GM12878 (cell line): ENCODE data around the gene ARID5B. TPM values are rescaled to one million over a fixed set of nuclear protein-coding genes. Genes with fewer than 3 reads are reported as not detected.

Experiments
- ATAC-seq: fragments of 200-7000 bp; cut with Tn5 transposase; 3 replicates; pipeline ENCODE4 v1.9.1; 2020; ENCODE audit warnings: mild to moderate bottlenecking, moderate library complexity
- BruUV-seq: library from RNA; stranded (reverse); fragments of 400-500 nt; replicated peaks from 2 replicates; lab custom pipeline; 2021; lab: Mats Ljungman, UMichigan
- CTCF ChIA-PET: fragments of 300-600 bp; sonication (Branson Sonifier 250); formaldehyde crosslinking; extraction: SDS; loops from one replicate; lab custom pipeline; 2021; ENCODE audit warnings: inconsistent platforms; lab: Yijun Ruan, JAX
- POLR2A ChIA-PET: fragments of 350-600 bp; formaldehyde crosslinking; extraction: SDS; loops from one replicate; lab custom pipeline; 2021; ENCODE audit warnings: inconsistent platforms; lab: Charles Lee
- RAD21 ChIA-PET: fragments of 300-600 bp; sonication (Branson Sonifier 250); formaldehyde crosslinking; loops from one replicate; lab custom pipeline; 2023; ENCODE audit warnings: antibody characterized with exemption; ENCODE audit not compliant: unreplicated experiment; lab: Charles Lee
- SMC1A ChIA-PET: fragments of 300-600 bp; sonication (Branson Sonifier 250); formaldehyde crosslinking; loops from one replicate; lab custom pipeline; 2023; ENCODE audit not compliant: unreplicated experiment, uncharacterized antibody; lab: Charles Lee
- DNase-seq: peaks from one replicate; pipeline ENCODE4 v3.0.0-alpha.2; 2011; ENCODE audit warnings: low read depth, low spot score
- FAIRE-seq: peaks from 3 replicates; lab custom pipeline; 2011; peaks lifted over from hg19 to GRCh38; lab: Jason Lieb, UNC
- H2AFZ ChIP-seq: 2 replicates; pipeline ENCODE4 v1.6.0; 2011; ENCODE audit warnings: low read depth, low read length, control low read depth; ENCODE audit not compliant: control insufficient read depth
- H3K27ac ChIP-seq: 2 replicates; pipeline ENCODE4 v1.5.1; 2011; ENCODE audit warnings: control low read depth; ENCODE audit not compliant: control insufficient read depth, insufficient read depth
- H3K27me3 ChIP-seq, 2 experiments: replicated peaks in 1 of 2; 2 replicates each; pipeline versions ENCODE4 v1.6.0 to v1.6.1; 2011; ENCODE audit warnings: low read length in 1 of 2; ENCODE audit not compliant: control insufficient read depth in 2 of 2, insufficient read depth in 2 of 2
- H3K36me3 ChIP-seq, 2 experiments: 2 replicates each; pipeline ENCODE4 v1.5.1; 2011; ENCODE audit warnings: low read length in 1 of 2; ENCODE audit not compliant: control insufficient read depth in 2 of 2, insufficient read depth in 2 of 2
- H3K4me1 ChIP-seq: 2 replicates; pipeline ENCODE4 v1.6.1; 2011; ENCODE audit warnings: mild to moderate bottlenecking, low read length, moderate library complexity, mixed read lengths; ENCODE audit not compliant: control insufficient read depth, insufficient read depth
- H3K4me2 ChIP-seq: 2 replicates; pipeline ENCODE4 v1.6.0; 2011; ENCODE audit warnings: control low read depth; ENCODE audit not compliant: control insufficient read depth, insufficient read depth
- H3K4me3 ChIP-seq: fragments of 200-600 bp; sonication (generic); 2 replicates; pipeline ENCODE4 v1.5.1; 2016
- H3K79me2 ChIP-seq: 2 replicates; pipeline ENCODE4 v1.6.0; 2011; ENCODE audit warnings: low read length; ENCODE audit not compliant: control insufficient read depth, insufficient read depth
- H3K9ac ChIP-seq: 2 replicates; pipeline ENCODE4 v1.8.0; 2011; ENCODE audit warnings: low read length, control low read depth, mixed read lengths; ENCODE audit not compliant: control insufficient read depth, insufficient read depth
- H3K9me3 ChIP-seq: replicated peaks from 3 replicates; pipeline ENCODE4 v1.5.1; 2011; ENCODE audit warnings: mild to moderate bottlenecking, low read length; ENCODE audit not compliant: control insufficient read depth, insufficient read depth
- H4K20me1 ChIP-seq: 2 replicates; pipeline ENCODE4 v1.6.0; 2011; ENCODE audit not compliant: control insufficient read depth, insufficient read depth
- BCLAF1 ChIP-seq: fragments of 450-650 bp; IDR thresholded peaks from 2 replicates; pipeline ENCODE4 v1.6.1; 2017; ENCODE audit warnings: antibody characterized with exemption, mild to moderate bottlenecking, moderate library complexity
- CBFB ChIP-seq: IDR thresholded peaks from 2 replicates; pipeline ENCODE4 v1.6.1; 2016; ENCODE audit warnings: antibody characterized with exemption, low read depth
- GATAD2B ChIP-seq: fragments of 450-650 bp; conservative IDR thresholded peaks from 2 replicates; pipeline ENCODE4 v1.6.1; 2017; ENCODE audit warnings: low read depth, mild to moderate bottlenecking, moderate library complexity
- IKZF2 ChIP-seq, 2 experiments: fragments of 450-650 bp; IDR thresholded peaks; 2 replicates each; pipeline ENCODE4 v1.6.1; 2017; ENCODE audit warnings: mild to moderate bottlenecking in 2 of 2, moderate library complexity in 2 of 2
- IRF3 ChIP-seq: fragments of 450-650 bp; IDR thresholded peaks from 2 replicates; pipeline ENCODE4 v1.6.1; 2014; ENCODE audit warnings: mild to moderate bottlenecking
- JUNB ChIP-seq: IDR thresholded peaks from 2 replicates; pipeline ENCODE4 v1.6.1; 2016; ENCODE audit warnings: antibody characterized with exemption, mild to moderate bottlenecking
- MEF2B ChIP-seq: fragments of 450-650 bp; IDR thresholded peaks from 2 replicates; pipeline ENCODE4 v1.6.1; 2018; ENCODE audit warnings: mild to moderate bottlenecking, moderate library complexity; ENCODE audit not compliant: partially characterized antibody, poor library complexity, severe bottlenecking
- MTA2 ChIP-seq: fragments of 450-650 bp; IDR thresholded peaks from 2 replicates; pipeline ENCODE4 v1.6.1; 2016; ENCODE audit warnings: low read depth, mild to moderate bottlenecking, moderate library complexity
- NFIC ChIP-seq: IDR thresholded peaks from 2 replicates; pipeline ENCODE4 v1.6.1; 2012; ENCODE audit warnings: low read depth, mild to moderate bottlenecking, inconsistent platforms, low read length, moderate library complexity
- NRF1 ChIP-seq: conservative IDR thresholded peaks from 2 replicates; pipeline ENCODE4 v1.6.1; 2011; ENCODE audit warnings: mild to moderate bottlenecking, low read depth, low read length, improper control_type of control experiment
- POLR2AphosphoS2 ChIP-seq: IDR thresholded peaks from 2 replicates; pipeline ENCODE4 v1.6.1; 2011; ENCODE audit warnings: low read depth, mild to moderate bottlenecking, low read length, improper control_type of control experiment, moderate library complexity
- RUNX3 ChIP-seq: IDR thresholded peaks from 2 replicates; pipeline ENCODE4 v1.6.1; 2012; ENCODE audit warnings: low read length, inconsistent platforms
- SMAD5 ChIP-seq: IDR thresholded peaks from 2 replicates; pipeline ENCODE4 v1.6.1; 2016; ENCODE audit warnings: antibody characterized with exemption, low read depth
- ZBTB33 ChIP-seq: fragments of 450-650 bp; IDR thresholded peaks from 2 replicates; pipeline ENCODE4 v1.6.1; 2017; ENCODE audit warnings: mild to moderate bottlenecking
- ZNF207 ChIP-seq: fragments of 450-650 bp; IDR thresholded peaks from 2 replicates; pipeline ENCODE4 v1.6.1; 2014; ENCODE audit warnings: antibody characterized with exemption, mild to moderate bottlenecking, borderline replicate concordance
- ZNF592 ChIP-seq: fragments of 450-650 bp; IDR thresholded peaks from 2 replicates; pipeline ENCODE4 v1.6.1; 2017; ENCODE audit warnings: mild to moderate bottlenecking, moderate library complexity
- ZNF622 ChIP-seq: fragments of 450-650 bp; IDR thresholded peaks from 2 replicates; pipeline ENCODE4 v1.6.1; 2017; ENCODE audit warnings: mild to moderate bottlenecking, inconsistent platforms
- WGBS: methylation state at CpG from one replicate; pipeline ENCODE4 v1.1.6; 2016; ENCODE audit warnings: low lambda C conversion rate; ENCODE audit not compliant: insufficient replicate concordance, insufficient coverage; ENCODE audit errors: missing lambda C conversion rate; 5-methylcytosine and 5-hydroxymethylcytosine counted together
- in situ Hi-C: fragments of 300-500 bp; cut with MboI; formaldehyde crosslinking; loops from 9 replicates; pipeline ENCODE4 v1.14.3; 2018; ENCODE audit warnings: mixed read lengths
- intact Hi-C: fragments of 100-400 bp; cut with micrococcal nuclease; formaldehyde crosslinking; loops from one replicate; pipeline ENCODE4 v1.14.2; 2022; ENCODE audit not compliant: unreplicated experiment
- polyA plus RNA-seq, 11 experiments: library from polyadenylated mRNA; depleted of rRNA in 4 of 11; unstranded in 6 of 11; stranded (reverse) in 5 of 11; fragments of >200 nt; fragmentation: Nextera tagmentation in 4 of 11; fragmentation: Illumina TruSeq in 1 of 11; extraction: Ambion mirVana in 4 of 11; extraction: Trizol in 1 of 11; gene quantifications; 1 replicate in 1 of 11; 2 replicates in 10 of 11; pipeline versions ENCODE4 v1.2.1 to v1.2.3, GENCODE V29; 2011 to 2016; ENCODE audit warnings: inconsistent platforms in 2 of 11, missing spikeins in 2 of 11, low read depth in 1 of 11
- total RNA-seq, 4 experiments: library from RNA; depleted of rRNA in 3 of 4; stranded (reverse); fragments of >200 nt in 3 of 4; fragmentation: Illumina TruSeq in 1 of 4; extraction: Trizol in 1 of 4; gene quantifications; 2 replicates each; pipeline versions ENCODE4 v1.2.1 to v1.2.3, GENCODE V29; 2013 to 2021

ARID5B gene
- total and polyA plus RNA-seq, 10 of the 15 experiments (the other 5 are each of a cell fraction or from before 2014, with no cell fraction given), result 2.7 to 8.5 (median 6.1) TPM

GRCh38 chr10:62121187-62121530, 219.7 kb downstream of the ARID5B start:
- ChIA-PET POLR2A (no interaction called here), RAD21 (no interaction called here), SMC1A (no interaction called here), CTCF (no interaction called here)
- no peaks in the 10 kb centered on the region for H3K27me3 ChIP-seq
- no TSS peak for BruUV-seq
- in situ Hi-C loops, result no loop called here
- H3K27ac ChIP-seq, result no peak overlapping the region
- H3K9me3 ChIP-seq, result no peaks in the 10 kb centered on the region; the same call in none of the 3 replicates
- no peaks in the 10 kb centered on the region for H3K4me1 ChIP-seq
- no peak overlapping the region for H3K4me2 ChIP-seq
- H3K36me3 ChIP-seq, result no peaks in the 10 kb centered on the region
- H3K9ac ChIP-seq, result no peak overlapping the region
- intact Hi-C loops, result no loop called here
- no peaks in the 10 kb centered on the region for H4K20me1 ChIP-seq
- no peak overlapping the region for H3K4me3 ChIP-seq
- no peak overlapping the region for H2AFZ ChIP-seq
- DNase-seq (no peak), ATAC-seq (0 out of 3 replicates have a peak, but pooled peaks have one; percentile 31), FAIRE-seq (no peak)
- H3K79me2 ChIP-seq, result no peaks in the 10 kb centered on the region
- WGBS, result 89% methylated on average over 1 of the region's 1 CpG
- TF ChIP-seq SMAD5, result no peak
- no peak for TF ChIP-seq JUNB
- TF ChIP-seq POLR2AphosphoS2, result no peak
- no peak for TF ChIP-seq ZNF622
- TF ChIP-seq ZBTB33, result no peak
- no peak for TF ChIP-seq RUNX3
- TF ChIP-seq GATAD2B, result no peak
- no peak for TF ChIP-seq IKZF2 (IDR thresholded peaks at IDR 0.05)
- no peak for TF ChIP-seq CBFB
- TF ChIP-seq ZNF207, result no peak
- no peak for TF ChIP-seq BCLAF1
- TF ChIP-seq ZNF592, result no peak
- no peak for TF ChIP-seq IRF3
- no peak for TF ChIP-seq NRF1
- TF ChIP-seq MEF2B, result no peak
- TF ChIP-seq NFIC, result no peak
- TF ChIP-seq MTA2, result no peak
